Natural killer cell (primary cell): ENCODE results near the gene IL1R1. TPM values are rescaled to one million over a fixed set of nuclear protein-coding genes. Genes with fewer than 3 reads are reported as not detected.

Experiments used
- ATAC-seq, 3 donors: fragments of 150-1000 bp in 2 of 3; fragments of 200-7000 bp in 1 of 3; cut with Tn5 transposase; 1 replicate in 1 of 3; 2 replicates in 2 of 3; pipeline ENCODE4 v1.10.0; 2021; ENCODE audit warnings: mild to moderate bottlenecking in 2 of 3, moderate library complexity in 2 of 3
- DNase-seq, 2 donors: peaks; one replicate each; pipeline versions ENCODE4 v3.0.0 to v3.0.0-alpha.2; 2013 to 2021; ENCODE audit warnings: mixed read lengths in 1 of 2
- H3K27ac ChIP-seq: one replicate; pipeline ENCODE4 v1.5.1; 2013; ENCODE audit warnings: mild to moderate bottlenecking, low read length
- H3K27me3 ChIP-seq: one replicate; pipeline ENCODE4 v1.6.1; 2013; ENCODE audit warnings: low read length; ENCODE audit not compliant: control insufficient read depth, insufficient read depth
- H3K36me3 ChIP-seq: one replicate; pipeline ENCODE4 v1.6.1; 2013; ENCODE audit warnings: low read length; ENCODE audit not compliant: control insufficient read depth, insufficient read depth
- H3K4me1 ChIP-seq: one replicate; pipeline ENCODE4 v1.6.1; 2013; ENCODE audit warnings: low read length; ENCODE audit not compliant: control insufficient read depth, insufficient read depth
- H3K4me3 ChIP-seq: one replicate; pipeline ENCODE4 v1.5.1; 2013; ENCODE audit warnings: low read length
- H3K9me3 ChIP-seq: one replicate; pipeline ENCODE4 v1.6.1; 2013; ENCODE audit warnings: low read length; ENCODE audit not compliant: control insufficient read depth, insufficient read depth
- H3K27ac Mint-ChIP-seq, 2 donors: one replicate each; pipeline ENCODE4 v1.8.0; 2022; ENCODE audit warnings: mild to moderate bottlenecking in 2 of 2, mixed read lengths in 2 of 2, moderate library complexity in 1 of 2
- H3K27me3 Mint-ChIP-seq, 2 donors: one replicate each; pipeline ENCODE4 v1.8.0; 2022; ENCODE audit warnings: low read depth in 2 of 2, mixed read lengths in 2 of 2
- H3K36me3 Mint-ChIP-seq: one replicate; pipeline ENCODE4 v1.8.0; 2022; ENCODE audit warnings: mixed read lengths
- H3K4me1 Mint-ChIP-seq, 2 donors: one replicate each; pipeline ENCODE4 v1.8.0; 2022; ENCODE audit warnings: mixed read lengths in 2 of 2
- H3K4me3 Mint-ChIP-seq: one replicate; pipeline ENCODE4 v1.8.0; 2022; ENCODE audit warnings: mild to moderate bottlenecking, moderate library complexity, mixed read lengths
- H3K9me3 Mint-ChIP-seq, 2 donors: one replicate each; pipeline ENCODE4 v1.8.0; 2022; ENCODE audit warnings: mixed read lengths in 2 of 2
- WGBS: methylation state at CpG from one replicate; pipeline ENCODE4 v1.1.7; 2013; ENCODE audit warnings: missing lambda C conversion rate; ENCODE audit not compliant: insufficient coverage; 5-methylcytosine and 5-hydroxymethylcytosine counted together
- intact Hi-C: fragments of 100-400 bp; cut with micrococcal nuclease; formaldehyde crosslinking; loops from one replicate; pipeline ENCODE4 v1.14.2; 2022
- total RNA-seq, 4 donors: library from RNA; stranded (reverse); fragments of 120-200 nt in 1 of 4; gene quantifications; one replicate each; pipeline versions ENCODE4 v1.2.3 to v1.2.4, GENCODE V29; 2013 to 2022
- TF ChIP-seq, protein P1 (sequence below): fragments of 200-600 bp; IDR thresholded peaks from one replicate; pipeline ENCODE4 v1.8.0; 2022; ENCODE audit warnings: antibody characterized with exemption

IL1R1 gene
- total RNA-seq, 3 donors from 2014 or later (not counting 1 experiment from before 2014, with no cell fraction given), result 0.45 to 3.1 (median 0.68) TPM

GRCh38 chr2:102111823-102112222 lies 30.7 kb upstream of the IL1R1 start:
- H3K4me3 Mint-ChIP-seq, result no peak overlapping the region
- no peaks in the 10 kb centered on the region for H3K9me3 ChIP-seq
- peaks cover 5 to 9% of the 10 kb centered on the region in 2 donors for H3K27me3 Mint-ChIP-seq

GRCh38 chr2:102112271-102112670 lies 30.3 kb upstream of the IL1R1 start:
- H3K27me3 Mint-ChIP-seq, result peaks cover 5 to 8% of the 10 kb centered on the region in 2 donors
- H3K36me3 Mint-ChIP-seq, result no peaks in the 10 kb centered on the region
- Histone ChIP-seq H3K36me3 (no peaks in the 10 kb centered on the region), H3K4me1 (no peaks in the 10 kb centered on the region), H3K4me3 (no peak overlapping the region), H3K27ac (no peak overlapping the region), H3K27me3 (no peaks in the 10 kb centered on the region), H3K9me3 (no peaks in the 10 kb centered on the region)
- no peak overlapping the region for H3K27ac Mint-ChIP-seq
- TF ChIP-seq, protein P1, sequence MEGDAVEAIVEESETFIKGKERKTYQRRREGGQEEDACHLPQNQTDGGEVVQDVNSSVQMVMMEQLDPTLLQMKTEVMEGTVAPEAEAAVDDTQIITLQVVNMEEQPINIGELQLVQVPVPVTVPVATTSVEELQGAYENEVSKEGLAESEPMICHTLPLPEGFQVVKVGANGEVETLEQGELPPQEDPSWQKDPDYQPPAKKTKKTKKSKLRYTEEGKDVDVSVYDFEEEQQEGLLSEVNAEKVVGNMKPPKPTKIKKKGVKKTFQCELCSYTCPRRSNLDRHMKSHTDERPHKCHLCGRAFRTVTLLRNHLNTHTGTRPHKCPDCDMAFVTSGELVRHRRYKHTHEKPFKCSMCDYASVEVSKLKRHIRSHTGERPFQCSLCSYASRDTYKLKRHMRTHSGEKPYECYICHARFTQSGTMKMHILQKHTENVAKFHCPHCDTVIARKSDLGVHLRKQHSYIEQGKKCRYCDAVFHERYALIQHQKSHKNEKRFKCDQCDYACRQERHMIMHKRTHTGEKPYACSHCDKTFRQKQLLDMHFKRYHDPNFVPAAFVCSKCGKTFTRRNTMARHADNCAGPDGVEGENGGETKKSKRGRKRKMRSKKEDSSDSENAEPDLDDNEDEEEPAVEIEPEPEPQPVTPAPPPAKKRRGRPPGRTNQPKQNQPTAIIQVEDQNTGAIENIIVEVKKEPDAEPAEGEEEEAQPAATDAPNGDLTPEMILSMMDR, result no peak
- H3K4me3 Mint-ChIP-seq, result no peak overlapping the region
- H3K9me3 Mint-ChIP-seq, result no peaks in the 10 kb centered on the region
- DNase-seq (no peak), ATAC-seq (no peak)
- intact Hi-C loops, result no loop called here
- 39% methylated on average over 1 of the region's 1 CpG for WGBS
- no peaks in the 10 kb centered on the region for H3K4me1 Mint-ChIP-seq

More at GRCh38 chr2:102111823-102112222, 30.7 kb upstream of the IL1R1 start:
- H3K27ac ChIP-seq, result no peak overlapping the region
- DNase-seq (no peak), ATAC-seq (no peak)
- intact Hi-C loops, result no loop called here
- H3K9me3 Mint-ChIP-seq, result no peaks in the 10 kb centered on the region
- H3K4me3 ChIP-seq, result no peak overlapping the region
- TF ChIP-seq, protein P1, result no peak
- H3K27me3 ChIP-seq, result no peaks in the 10 kb centered on the region
- H3K4me1 Mint-ChIP-seq, result no peaks in the 10 kb centered on the region
- no peaks in the 10 kb centered on the region for H3K36me3 Mint-ChIP-seq
- H3K36me3 ChIP-seq, result no peaks in the 10 kb centered on the region
- no peaks in the 10 kb centered on the region for H3K4me1 ChIP-seq
- no peak overlapping the region for H3K27ac Mint-ChIP-seq
- 92% methylated on average over 2 of the region's 2 CpGs for WGBS

DNA sequence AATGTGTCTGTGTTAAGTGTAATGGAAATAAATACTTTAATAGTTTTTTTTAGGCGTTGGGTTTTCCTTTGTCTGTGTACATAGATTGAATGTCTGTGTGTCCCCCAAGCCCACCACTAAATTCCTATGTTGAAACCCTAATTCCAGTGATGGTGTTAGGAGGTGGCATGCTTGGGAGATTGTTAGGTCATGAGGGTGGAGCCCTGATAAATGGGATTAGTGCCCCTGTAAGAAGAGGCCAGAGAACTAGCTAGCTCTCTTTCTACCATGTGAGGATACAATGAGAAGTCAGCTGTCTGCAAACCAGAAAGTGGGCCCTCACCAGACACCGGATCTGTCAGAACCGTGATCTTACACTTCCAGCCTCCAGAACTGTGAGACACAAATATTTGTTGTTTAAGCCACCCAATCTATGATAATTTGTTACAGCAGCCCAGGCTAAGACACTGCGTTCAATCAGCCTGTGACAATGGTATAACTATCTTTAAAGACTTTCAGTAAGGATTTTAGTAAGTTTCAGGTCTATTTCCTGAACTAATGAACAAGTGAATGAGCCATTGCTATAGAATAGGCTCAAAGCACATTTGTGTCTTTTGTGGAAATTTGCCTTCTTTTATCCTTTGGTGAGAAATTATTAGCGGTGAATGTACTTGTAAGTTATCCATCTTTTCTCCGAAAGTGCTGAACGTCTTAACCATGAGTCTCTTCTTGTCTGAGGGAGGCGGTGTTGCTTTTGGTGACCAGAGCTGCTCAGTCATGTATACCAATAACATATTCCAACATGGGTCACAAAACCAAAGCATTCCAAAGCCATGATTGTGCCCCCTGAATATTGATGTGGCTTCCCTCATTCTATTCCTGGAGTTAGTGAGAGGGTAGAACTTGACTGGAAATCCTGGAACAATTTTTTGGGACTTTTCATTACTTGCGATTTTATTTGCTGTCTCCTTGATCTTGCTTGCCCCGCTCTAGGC lies 29.6 kb upstream of the IL1R1 start:
- Mint-ChIP-seq H3K27me3 (peaks cover 5 to 8% of the 10 kb centered on the region in 2 donors), H3K4me1 (no peaks in the 10 kb centered on the region), H3K27ac (no peak overlapping the region), H3K4me3 (no peak overlapping the region), H3K9me3 (no peaks in the 10 kb centered on the region), H3K36me3 (no peaks in the 10 kb centered on the region)
- no peak overlapping the region for H3K27ac ChIP-seq
- DNase-seq (no peak), ATAC-seq (no peak)
- no peaks in the 10 kb centered on the region for H3K27me3 ChIP-seq
- TF ChIP-seq, protein P1, result no peak
- 96% methylated on average over 10 of the region's 10 CpGs for WGBS
- no peak overlapping the region for H3K4me3 ChIP-seq
- H3K36me3 ChIP-seq, result no peaks in the 10 kb centered on the region
- no peaks in the 10 kb centered on the region for H3K4me1 ChIP-seq
- intact Hi-C loops, result no loop called here
- H3K9me3 ChIP-seq, result no peaks in the 10 kb centered on the region
